BJ (cell line): ENCODE results near the gene EPB41L4A. TPM values are rescaled to one million over a fixed set of nuclear protein-coding genes. Genes with fewer than 3 reads are reported as not detected.

Experiments used
- CTCF ChIA-PET: fragments of 350-600 bp; formaldehyde crosslinking; extraction: SDS; loops from one replicate; lab custom pipeline; 2021; ENCODE audit warnings: antibody characterized with exemption, inconsistent platforms; lab: Yijun Ruan, JAX
- POLR2A ChIA-PET: fragments of 300-600 bp; sonication (Branson Sonifier 250); formaldehyde crosslinking; extraction: SDS; loops from one replicate; lab custom pipeline; 2021; ENCODE audit warnings: antibody characterized with exemption; lab: Charles Lee
- DNase-seq: peaks from one replicate; pipeline ENCODE4 v3.0.0-alpha.2; 2011; ENCODE audit warnings: low read depth
- H3K27me3 ChIP-seq: 2 replicates; pipeline ENCODE4 v1.6.0; 2011; ENCODE audit warnings: low read length; ENCODE audit not compliant: control insufficient read depth, insufficient read depth
- H3K36me3 ChIP-seq: 2 replicates; pipeline ENCODE4 v1.5.1; 2011; ENCODE audit warnings: low read length; ENCODE audit not compliant: control insufficient read depth, insufficient read depth
- H3K4me3 ChIP-seq: 2 replicates; pipeline ENCODE4 v1.5.1; 2011; ENCODE audit warnings: low read depth, mild to moderate bottlenecking, control low read depth, low read length
- polyA plus RNA-seq: library from polyadenylated mRNA; depleted of rRNA; stranded (reverse); fragments of >200 nt; gene quantifications from 2 replicates; pipeline ENCODE4 v1.2.3, GENCODE V29; 2011
- TF ChIP-seq, protein P1 (sequence below): IDR thresholded peaks from 2 replicates; pipeline ENCODE4 v1.5.1; 2011; ENCODE audit warnings: low read depth, mild to moderate bottlenecking, control low read depth, inconsistent platforms, low read length, moderate library complexity; ENCODE audit not compliant: insufficient read depth

Gene EPB41L4A
- polyA plus RNA-seq, 1 experiment, result 0.04 TPM

DNA sequence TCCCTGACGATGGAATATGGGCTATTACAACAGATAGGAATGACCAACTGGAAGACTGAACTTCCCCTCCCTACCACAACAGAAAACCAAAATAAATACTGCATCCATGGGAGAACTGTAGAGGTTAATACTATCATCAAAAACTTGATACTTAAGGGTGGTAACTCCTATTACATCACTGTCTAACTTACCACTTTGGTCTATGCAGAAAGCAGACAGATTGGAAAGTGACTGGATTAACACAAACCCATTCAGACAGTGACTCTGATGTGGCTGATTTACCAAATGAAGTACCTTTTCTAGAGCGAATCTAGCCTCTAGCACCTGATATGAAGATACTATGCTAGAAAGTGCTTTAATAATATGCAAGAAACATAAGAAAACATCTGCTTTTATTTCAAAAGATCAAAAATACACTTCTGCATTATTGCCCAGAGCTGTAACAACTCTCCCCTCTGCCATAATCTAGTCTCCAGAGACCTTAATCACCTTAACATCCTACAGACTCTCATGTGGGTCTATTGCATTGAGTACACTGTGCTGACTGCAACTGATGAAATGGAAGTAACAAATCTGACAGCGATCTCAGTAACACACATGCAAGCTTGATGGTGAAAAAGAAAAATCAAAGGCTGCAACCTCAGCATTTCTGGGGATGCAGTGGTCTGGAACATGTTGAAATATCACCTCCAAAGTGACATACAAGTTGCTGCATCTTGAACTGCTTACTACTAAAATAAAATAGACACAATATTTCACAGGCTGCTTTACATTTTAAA, 62.7 kb downstream of the EPB41L4A start:
- DNase-seq, result no peak
- Histone ChIP-seq H3K27me3 (no peaks in the 10 kb centered on the region), H3K36me3 (no peaks in the 10 kb centered on the region), H3K4me3 (no peak overlapping the region)
- TF ChIP-seq, protein P1, sequence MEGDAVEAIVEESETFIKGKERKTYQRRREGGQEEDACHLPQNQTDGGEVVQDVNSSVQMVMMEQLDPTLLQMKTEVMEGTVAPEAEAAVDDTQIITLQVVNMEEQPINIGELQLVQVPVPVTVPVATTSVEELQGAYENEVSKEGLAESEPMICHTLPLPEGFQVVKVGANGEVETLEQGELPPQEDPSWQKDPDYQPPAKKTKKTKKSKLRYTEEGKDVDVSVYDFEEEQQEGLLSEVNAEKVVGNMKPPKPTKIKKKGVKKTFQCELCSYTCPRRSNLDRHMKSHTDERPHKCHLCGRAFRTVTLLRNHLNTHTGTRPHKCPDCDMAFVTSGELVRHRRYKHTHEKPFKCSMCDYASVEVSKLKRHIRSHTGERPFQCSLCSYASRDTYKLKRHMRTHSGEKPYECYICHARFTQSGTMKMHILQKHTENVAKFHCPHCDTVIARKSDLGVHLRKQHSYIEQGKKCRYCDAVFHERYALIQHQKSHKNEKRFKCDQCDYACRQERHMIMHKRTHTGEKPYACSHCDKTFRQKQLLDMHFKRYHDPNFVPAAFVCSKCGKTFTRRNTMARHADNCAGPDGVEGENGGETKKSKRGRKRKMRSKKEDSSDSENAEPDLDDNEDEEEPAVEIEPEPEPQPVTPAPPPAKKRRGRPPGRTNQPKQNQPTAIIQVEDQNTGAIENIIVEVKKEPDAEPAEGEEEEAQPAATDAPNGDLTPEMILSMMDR, result no peak
- POLR2A ChIA-PET, result no interaction called here
- CTCF ChIA-PET, result interaction anchor here (1.0 to 1.2 kb wide), 2 partner anchors 11 to 61 kb away, joined by 3 to 4 read pairs; no protein-coding TSS in a partner anchor

DNA sequence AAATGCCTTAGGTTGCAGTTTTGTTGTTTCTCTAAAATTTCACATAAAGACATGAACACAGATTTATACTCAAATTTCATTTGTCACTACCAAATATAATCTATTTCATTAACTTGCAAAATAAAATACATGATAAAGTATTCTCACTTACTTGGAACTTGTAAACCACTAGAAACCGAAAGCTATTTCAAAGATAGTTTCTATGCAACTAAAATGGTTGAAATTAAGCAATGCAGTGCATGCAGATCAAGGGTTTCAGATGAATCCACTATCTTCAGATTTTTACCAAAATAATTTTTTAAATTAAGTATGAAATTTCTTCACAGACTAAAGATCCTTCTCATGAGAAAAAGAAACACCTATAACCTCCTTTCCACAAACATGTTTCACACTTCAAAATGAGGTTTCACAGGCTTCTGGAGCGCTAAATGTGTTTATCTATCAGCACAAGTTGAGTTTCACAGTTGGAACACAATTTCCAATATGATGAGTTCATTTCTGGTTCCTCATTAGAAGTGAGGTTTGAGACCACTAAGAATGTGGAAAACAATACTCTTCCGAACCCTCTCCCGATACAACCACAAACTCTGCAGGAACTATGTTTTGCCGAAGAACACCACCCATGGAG, 63.9 kb downstream of the EPB41L4A start:
- no peak for DNase-seq
- TF ChIP-seq, protein P1, result no peak
- Histone ChIP-seq H3K4me3 (no peak overlapping the region), H3K36me3 (no peaks in the 10 kb centered on the region), H3K27me3 (no peaks in the 10 kb centered on the region)
- POLR2A ChIA-PET, result no interaction called here
- CTCF ChIA-PET, result no interaction called here

DNA sequence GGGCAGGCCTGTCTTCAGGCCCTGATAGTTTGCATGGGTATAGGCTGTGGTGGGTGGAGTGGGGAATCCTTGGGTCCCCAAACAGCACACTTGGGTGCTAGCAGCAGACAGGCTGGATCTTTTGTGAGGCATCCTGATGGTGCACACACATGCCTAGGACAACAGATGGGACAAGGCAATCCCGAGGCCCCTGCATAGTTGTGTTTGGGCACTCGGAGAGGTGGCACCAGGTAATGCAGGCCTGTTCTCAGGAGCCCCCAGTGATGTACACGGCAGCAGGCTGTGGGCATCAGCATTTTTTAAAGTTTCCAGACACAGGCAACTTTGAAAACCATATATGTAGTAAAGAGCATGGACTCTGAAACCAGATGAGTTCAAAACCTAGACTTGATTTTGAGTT, 65.4 kb downstream of the EPB41L4A start:
- no peak overlapping the region for H3K4me3 ChIP-seq
- no peak for DNase-seq
- ChIA-PET CTCF (no interaction called here), POLR2A (no interaction called here)
- H3K27me3 ChIP-seq, result no peaks in the 10 kb centered on the region
- TF ChIP-seq, protein P1, result no peak
- H3K36me3 ChIP-seq, result no peaks in the 10 kb centered on the region

DNA sequence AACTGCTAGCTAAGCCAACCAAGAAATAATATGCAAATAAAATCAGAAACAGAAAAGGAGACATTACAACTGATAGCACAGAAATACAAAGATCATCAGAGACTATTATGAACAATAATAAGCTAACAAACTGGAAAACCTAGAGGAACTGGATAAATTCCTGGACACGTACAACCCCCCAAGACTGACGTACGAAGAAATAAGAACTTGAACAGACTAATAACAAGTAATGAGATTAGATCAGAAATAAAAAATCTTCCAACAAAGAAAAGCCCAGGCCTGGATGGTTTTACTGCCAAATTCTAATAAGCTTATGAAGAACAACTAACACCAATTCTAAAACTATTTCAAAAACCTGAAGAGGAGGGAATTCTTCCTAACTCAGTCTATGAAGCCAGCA, 67.9 kb downstream of the EPB41L4A start:
- DNase-seq, result no peak
- H3K27me3 ChIP-seq, result no peaks in the 10 kb centered on the region
- no peak overlapping the region for H3K4me3 ChIP-seq
- ChIA-PET POLR2A (no interaction called here), CTCF (no interaction called here)
- no peaks in the 10 kb centered on the region for H3K36me3 ChIP-seq
- TF ChIP-seq, protein P1, result no peak

DNA sequence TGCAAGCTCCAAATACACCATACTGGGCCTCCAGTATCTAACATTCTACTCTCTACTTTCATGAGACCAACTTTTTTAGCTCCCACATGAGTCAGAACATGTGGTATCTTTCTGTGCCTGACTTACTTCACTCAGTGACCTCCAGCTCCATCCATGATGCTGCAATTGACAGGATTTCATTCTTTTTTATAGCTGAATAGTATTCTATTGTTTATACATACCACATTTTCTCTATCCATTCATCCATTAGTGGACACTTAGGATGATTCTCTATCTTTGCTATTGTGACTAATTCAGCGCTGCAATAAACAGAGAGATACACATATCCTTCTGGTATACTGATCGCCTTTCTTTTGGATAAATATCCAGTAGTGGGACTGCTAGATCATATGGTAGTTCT, 68.5 kb downstream of the EPB41L4A start:
- Histone ChIP-seq H3K4me3 (no peak overlapping the region), H3K27me3 (no peaks in the 10 kb centered on the region), H3K36me3 (no peaks in the 10 kb centered on the region)
- TF ChIP-seq, protein P1, result no peak
- ChIA-PET POLR2A (no interaction called here), CTCF (interaction anchor here (0.8 kb wide), 1 partner anchor 9 kb away, joined by 3 read pairs; no protein-coding TSS in a partner anchor)
- DNase-seq, result no peak
